GM21526 (cell line): ENCODE data around the gene ACOT8.
"Not testable (repeated sequence)": the region's sequence is repeated elsewhere in the genome, so short reads cannot be mapped to it uniquely, and the experiment has no call there.

Experiments used
- ATAC-seq: cut with Tn5 transposase; IDR thresholded peaks from one replicate; pipeline ENCODE4 v1.9.1; 2021; ENCODE audit warnings: moderate library complexity; ENCODE audit not compliant: unreplicated experiment, low FRiP score

The ACOT8 gene

DNA sequence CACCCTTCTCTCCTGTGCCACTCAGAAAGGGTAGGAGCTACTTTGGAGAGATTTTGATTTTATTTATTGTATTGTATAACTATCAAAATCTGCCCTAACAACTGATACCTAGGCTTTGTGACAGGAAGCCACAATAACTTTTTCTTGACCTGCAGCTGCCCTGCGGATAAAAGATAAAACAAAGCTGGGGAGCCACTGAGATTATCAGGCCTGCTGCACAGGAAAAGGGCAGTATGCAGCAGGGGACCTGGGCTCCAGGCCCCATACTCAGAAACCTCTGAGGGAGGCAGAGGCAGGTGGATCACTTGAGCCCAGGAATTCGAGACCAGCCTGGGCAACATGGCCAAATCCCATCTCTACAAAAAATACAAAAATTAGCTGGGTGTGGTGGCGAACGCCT lies 24.6 kb downstream of the ACOT8 start:
- ATAC-seq, result no peak

DNA sequence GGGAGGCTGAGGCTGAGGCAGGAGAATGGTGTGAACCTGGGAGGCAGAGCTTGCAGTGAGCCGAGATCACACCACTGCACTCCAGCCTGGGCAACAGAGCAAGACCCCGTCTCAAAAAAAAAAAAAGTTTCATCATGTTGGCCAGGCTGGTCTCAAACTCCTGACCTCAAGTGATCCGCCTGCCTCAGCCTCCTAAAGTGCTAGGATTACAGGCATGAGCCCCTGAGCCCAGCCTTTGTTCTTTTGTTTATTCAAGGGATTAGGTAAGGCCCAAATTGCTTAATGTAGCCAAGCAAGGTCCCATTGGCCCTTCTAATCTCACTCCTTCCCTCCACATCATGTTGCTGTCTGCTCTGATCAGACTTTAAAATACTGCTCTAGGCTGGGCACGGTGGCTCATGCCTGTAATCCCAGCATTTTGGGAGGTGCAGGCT lies 27.5 kb downstream of the ACOT8 start:
- not testable (repeated sequence) for ATAC-seq

DNA sequence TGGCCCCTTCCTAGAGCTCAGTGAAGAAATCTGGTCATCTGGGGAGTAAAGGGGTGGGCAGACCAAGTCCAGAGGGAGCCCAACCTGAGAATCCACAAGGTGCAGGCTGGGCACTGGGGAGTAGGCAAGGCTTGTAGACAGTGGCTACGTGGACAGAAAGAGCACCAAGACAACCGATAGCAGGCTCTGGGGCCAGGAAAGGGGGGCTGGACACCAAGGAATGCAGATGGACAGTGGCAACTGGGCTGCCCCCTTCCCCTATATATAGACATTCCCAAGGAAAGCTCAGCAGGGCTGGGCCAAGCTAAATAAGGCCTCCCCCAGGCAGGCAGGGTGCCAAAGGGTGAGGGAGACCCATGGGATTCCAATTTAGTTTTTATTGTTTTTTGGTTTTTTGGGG lies 28.6 kb downstream of the ACOT8 start:
- ATAC-seq, result no peak

DNA sequence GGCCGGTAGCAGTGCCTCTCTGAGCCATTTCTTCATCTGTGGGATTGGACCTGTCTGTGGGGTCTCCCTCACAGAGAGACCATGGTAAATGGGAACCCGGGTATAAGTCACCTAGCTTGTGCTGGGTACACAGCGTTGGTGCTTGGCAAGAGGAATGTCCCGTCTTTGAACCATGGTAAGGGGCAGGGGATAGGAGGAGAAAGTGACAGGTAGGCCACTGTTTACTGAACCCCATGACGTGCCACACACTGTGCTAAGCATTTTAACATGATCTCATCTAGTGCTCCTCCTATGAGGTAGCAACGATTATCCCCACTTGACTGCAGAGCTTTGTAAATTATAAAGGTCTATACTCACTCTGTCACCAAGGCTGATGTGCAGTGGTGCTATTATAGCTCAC lies 29.5 kb downstream of the ACOT8 start:
- no peak for ATAC-seq

DNA sequence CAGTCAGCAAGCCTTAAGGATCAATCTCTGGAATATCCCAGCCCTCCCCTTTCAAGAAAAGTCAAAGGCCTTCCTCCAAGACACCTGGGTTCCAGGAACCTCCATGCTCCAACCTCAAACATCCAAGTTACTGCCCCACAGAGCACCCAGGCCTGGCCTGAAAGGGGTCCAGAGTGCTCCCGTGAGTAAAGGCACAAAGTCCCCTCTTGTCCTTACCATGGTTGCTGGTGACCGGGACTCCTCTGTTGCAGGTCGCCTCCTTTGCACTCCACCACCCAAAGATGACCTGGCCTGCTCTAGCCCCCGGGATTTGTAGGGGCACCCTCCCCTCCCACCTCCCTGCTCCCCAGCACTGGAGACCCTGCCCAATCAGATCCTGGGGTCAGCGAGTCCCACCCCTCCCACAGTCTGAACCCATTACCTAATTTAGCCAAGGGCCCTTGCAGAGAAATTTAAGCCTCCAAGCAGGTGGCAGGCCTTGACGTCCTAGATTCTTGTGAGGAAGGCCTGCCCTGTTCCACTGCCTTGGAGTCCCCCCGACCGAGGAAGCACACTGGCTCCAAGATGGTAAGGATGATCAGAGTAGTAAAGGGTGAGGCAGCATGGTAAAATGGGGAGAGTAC lies 30.1 kb downstream of the ACOT8 start, which contains the start of gene TNNC2:
Gene TNNC2, minus strand, starts transcription at position 283 of the 623 bp plus-strand sequence. Its CDS starts 64 bp downstream, at position 219.
- no peak for ATAC-seq

DNA sequence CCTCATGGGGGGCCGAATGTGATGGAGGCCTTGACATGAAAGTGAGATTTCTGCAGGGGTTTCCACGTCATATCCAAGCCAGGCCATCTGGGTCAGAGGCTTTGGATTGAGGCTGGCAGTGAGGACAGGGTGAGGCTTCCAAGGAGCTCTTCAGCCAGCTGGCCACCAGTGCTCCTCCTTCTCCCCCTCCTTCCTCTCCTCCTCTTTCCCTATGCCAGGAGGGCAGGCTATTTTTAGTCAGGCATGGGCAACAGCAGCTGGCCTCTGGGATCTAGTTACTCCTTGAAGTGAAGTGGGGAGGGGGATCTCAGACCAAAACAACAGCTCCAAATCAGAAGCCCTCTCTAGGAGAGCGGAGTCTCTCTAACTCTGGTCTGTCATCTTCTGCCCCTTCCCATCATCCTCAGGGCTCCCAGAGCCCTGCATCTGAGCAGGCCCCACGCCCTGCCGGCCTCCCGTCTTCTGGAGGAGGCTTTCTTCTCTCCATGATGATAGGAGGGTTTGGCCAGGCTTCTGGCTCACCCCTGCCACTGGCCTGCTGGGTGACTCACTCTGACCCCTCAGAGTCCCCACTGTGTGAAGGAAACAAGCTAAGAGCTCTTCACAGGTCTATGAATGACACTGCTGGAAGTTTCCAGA lies 30.7 kb downstream of the ACOT8 start:
- ATAC-seq, result no peak

DNA sequence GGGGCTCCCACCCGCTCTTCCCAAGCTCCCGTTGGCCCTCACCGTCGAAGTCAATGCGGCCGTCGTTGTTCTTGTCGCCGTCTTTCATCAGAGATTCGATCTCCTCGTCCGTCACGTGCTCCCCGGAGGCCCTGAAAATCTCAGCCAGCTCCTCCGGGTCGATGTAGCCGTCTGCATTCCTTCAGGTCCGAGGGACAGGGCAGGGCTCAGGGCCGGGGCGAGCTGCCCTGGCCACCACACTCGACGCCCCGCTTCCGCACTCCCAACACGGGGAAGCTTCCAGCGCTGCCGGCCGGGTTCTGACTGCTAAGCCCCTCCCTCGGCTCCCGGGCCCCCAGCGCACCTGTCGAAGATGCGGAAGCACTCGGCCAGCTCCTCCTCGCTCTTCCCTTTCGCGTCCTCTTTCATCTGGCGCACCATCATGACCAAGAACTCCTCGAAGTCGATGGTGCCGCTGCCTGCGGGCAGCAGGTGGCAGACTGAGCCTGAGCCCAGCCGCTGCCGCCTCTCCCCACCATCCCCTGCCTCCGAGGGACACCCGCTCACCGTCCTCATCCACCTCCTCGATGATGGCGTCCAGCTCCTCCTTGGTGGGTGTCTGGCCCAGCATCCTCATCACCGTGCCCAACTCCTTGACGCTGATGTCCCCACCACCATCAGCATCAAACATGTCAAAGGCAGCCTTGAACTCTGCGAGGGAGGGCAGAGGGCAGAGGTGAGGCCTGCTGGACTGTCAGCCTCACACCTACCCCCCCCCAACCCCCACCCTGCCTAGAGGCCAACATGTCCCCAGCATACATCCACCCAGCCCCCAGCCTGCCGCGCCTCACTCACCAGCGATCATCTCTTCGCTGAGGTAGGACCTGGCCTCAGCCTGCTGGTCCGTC lies 33.0 kb downstream of the ACOT8 start:
- no peak for ATAC-seq

DNA sequence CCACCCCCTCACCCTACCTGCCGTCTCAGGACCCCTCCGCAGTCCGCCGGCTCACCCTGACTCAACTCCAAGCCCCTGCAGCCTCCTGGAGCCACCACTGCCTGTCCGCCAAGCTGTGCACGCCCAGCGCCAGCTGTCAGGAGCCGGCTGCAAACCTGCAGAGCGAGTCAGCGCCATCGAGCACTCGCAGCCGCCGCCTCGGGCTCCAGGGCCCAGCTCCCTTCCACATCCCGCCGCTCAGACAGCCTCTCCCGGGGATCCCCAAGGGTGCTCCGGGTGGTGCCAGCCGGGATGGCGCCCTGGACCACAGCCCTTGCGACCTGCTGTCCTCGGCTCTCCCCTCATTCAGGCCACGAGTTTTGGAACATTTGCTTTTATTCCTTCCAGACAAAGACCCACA lies 34.3 kb downstream of the ACOT8 start:
- ATAC-seq, result no peak

DNA sequence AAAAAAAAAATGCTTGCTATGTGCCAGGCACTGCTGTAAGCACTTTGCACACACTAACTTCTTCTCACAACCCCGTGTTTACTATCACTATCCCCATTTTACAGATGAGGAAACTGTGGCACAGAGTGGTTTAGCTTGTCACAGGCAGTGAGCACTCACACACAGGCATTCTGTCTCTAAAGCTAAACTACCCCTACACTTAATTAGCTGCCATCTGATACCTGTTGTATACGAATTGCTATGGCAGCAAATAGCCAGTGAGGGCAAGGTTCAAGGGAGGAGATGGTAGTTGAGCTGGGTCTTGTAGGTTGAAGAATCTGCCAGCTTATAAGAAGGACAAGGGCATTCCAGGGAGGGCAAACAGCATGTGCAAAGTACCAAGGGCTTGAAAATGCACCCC lies 35.2 kb downstream of the ACOT8 start:
- no peak for ATAC-seq

DNA sequence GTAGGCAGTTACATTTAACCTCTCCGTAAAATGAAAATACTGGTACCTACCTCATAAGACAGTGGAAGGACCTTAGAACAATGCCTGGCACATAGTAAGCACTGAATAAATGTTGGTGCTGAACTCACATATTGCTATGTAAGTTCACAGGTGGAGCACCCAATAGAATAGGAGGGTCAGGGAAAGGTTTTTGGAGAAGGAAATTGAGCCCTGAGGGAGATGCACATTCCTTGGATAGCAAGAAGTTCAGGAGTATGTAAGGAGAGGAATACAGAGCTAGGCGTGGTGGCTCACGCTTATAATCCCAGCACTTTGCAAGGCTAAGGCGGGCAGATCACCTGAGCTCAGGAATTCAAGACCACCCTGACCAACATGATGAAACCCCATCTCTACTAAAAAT lies 37.7 kb downstream of the ACOT8 start:
- ATAC-seq, result no peak

DNA sequence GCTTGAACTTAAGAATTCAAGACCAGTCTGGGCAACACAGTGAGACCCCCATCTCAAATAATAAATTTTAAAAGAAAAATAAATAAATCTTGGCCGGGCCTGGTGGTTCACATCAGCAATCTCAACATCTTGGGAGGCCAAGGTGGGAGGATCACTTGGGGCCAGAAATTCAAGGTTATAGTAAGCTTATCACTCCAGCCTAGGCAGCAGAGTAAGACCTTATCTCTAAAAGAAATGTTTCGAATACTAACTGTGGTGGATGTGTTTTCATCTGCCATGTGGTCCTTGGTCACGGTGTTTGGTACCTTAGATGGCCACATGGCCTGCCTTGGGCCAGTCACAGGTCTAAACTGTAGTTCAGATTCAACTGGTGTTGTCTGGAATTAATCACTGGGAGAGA lies 39.0 kb downstream of the ACOT8 start:
- ATAC-seq, result no peak

DNA sequence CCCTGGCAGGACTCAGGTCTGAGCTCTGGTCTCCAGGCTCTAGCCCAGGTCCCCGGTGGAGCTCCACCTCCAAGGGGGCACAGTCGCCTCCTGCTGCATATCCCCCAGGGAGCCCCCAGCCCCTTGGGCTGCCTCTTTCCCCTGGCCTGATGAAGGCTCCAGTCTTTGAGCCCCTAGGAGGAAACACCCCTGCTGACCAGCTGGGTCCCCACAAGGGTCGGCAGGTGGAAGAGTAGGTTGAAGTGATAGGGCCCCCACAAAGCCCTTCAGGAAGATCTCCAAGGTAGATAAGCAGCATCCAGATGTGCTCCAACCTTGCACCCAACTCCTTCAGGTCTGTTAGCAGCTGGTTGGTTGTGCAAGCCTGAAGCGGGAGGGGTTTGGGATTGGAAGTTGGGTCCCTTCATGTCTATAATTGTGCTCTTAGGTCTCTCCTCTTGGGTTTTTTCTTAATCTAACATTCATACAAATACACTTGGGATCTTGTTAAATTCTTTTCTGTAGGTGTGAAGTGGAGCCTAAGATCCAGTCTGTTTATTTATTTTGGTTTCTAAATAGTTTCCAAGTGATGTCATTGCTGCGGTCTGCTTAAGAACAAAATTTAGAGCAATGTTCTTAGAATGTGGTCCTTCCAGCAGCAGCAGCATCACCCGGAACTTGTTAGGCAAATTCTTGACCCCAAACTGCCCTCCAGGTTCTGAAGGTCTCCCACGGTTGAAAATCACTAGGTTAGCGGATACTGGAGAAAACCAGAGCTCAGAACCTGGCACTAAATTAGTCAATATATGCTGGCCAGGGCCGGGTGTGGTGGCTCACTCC lies 39.6 kb downstream of the ACOT8 start:
- ATAC-seq, result no peak

DNA sequence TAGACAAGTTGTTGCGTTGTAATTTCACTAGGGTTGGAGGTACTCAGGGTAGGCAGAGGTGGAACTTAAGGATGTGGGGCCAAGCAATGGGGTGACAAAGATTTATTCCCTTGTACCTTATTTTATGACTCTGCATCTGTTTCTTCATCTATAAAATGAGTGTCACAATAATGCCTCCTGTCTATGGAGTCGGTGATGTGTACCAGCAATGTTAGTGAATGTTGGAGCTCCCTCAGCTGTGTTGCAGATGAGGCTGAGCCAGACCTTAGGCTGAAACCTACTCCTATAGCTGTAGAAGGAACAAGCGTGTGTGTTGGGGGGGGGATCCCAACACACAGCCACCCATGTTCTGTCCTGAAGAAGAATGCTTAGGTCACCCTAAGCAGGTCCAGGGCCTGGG lies 40.2 kb downstream of the ACOT8 start:
- ATAC-seq, result no peak

DNA sequence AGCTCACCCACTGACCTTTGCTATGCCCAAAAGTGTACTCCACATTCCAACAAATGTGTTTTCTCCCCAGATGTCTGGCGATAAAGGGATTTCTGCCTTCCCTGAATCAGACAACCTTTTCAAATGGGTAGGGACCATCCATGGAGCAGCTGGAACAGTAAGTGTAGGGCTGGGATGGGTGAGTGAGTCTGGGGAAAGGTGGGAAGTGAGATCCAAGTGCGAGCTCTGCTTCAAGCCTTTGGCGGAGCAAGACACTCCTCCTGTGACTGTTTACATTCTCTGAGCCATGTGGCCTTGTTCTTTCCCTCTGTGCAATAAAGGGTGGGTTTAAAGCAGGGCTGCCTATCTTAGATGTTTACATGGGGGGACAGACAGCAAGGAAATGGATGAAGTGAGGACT lies 42.9 kb downstream of the ACOT8 start:
- ATAC-seq, result no peak

DNA sequence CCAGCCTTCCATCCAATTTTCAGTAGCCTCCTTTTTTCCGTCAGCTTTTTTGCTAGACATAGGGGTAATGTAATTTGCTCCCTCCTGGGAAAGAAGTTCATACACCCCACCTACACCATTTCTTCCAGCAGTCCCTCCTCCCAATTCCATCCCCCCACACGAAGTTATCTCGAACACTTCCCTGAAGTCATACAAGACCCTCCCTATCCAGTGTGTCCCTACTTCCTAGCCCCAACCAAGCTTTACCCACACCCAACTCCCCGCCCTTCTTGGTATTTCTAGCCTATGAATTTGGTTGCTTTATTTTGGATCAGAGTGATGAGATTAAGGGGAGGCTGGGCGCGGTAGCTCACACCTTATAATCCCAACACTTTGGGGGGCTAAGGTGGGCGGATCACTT lies 43.7 kb downstream of the ACOT8 start:
- no peak for ATAC-seq

DNA sequence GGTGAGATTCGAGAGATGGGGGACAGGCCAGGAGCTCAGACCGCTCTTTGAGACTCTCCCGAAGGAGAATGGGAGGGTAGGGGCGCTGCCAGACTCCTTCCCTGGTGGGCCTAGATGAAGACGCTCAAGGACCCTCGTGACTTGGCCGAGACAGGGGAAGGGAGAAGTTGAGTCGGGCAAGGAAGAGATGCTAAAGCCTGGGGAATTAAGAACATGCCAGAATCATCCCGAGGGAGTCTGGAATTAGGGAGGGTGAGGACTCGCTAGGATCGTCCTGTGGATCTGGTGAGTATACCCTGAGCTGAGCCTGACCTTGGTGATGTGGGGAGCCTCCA lies 44.2 kb downstream of the ACOT8 start:
- no peak for ATAC-seq

DNA sequence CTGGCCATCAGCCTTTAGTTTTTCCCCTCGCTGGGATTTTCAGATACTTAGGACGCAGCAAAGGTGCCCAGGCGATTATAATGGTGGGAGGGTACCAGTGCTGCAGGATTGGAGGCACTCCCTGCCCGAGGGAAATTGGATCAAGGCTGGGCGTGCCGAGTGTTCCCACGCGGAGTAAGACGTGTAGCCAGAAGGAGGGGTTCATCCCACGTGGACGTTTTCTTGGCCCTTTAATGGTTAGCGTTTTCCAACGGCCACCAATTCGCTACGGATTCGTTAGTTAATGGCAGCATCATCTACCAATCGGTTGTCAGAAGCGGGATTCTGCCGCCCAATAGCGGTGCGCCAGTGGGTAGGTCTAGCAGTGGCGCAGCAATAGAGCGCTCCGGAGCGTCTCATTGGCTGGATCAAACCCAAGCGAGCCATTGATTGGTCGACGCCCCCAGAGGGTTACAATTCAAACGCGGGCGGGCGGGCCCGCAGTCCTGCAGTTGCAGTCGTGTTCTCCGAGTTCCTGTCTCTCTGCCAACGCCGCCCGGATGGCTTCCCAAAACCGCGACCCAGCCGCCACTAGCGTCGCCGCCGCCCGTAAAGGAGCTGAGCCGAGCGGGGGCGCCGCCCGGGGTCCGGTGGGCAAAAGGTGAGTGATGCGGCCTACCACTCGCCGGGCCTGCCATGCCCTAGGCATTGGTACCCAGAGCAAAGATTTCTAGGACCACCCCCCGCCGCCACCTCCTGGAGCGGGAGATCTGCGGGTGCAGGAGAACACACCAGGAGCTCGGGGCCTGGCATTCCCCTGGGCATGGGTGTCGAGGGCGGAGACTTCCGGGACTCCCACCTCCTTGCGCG lies 44.8 kb downstream of the ACOT8 start, which contains the start of gene UBE2C:
Gene UBE2C, plus strand, starts transcription at position 488 of the 849 bp plus-strand sequence. Its CDS starts 52 bp downstream, at position 540.
- peak; percentile 95 for ATAC-seq

DNA sequence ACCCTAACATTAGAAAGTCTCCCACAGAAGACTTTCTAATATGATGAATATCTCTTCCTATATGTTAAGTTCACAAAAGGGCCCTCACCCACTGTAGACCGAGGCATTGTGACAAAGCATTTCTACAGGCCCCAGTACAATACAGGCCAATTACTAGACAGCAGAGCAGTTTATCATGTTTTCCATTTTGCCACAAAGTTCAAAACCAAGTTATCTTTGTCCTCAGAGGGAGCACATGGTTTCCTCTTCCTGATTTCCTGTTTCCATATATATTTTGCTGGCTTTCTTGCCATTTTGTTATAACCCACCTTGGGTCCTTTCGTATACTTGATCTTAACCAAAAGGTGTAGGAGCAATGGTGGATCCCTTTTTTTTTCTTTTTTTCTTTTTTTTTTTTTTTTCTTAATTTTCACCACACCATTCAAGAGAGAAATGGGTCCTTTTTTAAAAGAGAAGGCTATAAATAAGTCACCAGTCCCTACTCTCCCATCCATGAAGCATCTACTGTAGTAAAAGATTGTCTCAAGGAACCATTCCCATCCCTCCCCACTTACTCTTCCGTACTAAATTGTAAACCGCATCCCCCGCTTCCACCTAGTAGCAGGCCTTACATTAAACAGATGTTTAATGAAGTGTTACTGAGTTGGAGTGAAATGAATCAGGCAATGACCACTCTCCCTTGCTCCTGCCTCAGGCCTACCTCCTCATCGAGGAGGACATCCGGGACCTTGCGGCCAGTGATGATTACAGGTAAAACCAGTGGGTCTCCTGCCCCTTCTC lies 46.8 kb downstream of the ACOT8 start:
- no peak for ATAC-seq

DNA sequence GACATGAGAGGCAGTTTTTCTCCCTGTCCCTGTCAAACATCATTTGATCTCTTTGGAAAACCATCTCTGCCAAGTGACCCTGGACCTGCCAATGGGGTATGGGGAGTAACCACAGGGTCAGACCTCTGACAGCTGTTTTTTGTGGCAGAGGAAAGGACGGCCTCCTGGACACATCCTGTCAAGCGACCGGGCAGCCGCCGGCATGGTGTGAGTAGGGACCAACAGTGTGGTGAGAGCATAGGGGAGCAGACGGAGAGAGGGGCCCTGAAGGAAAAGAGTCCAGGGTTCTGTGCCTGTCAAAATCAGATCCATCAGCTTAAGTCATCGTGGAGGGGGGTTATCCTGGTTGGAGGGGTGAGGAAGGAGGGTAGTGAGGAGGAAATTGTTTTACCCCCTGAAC lies 55.3 kb downstream of the ACOT8 start:
- ATAC-seq, result no peak
